SKM-1 (cell line): Measurements from ENCODE around the gene WSCD2.

ENCODE experiments used
- DNase-seq: peaks from one replicate; lab custom pipeline; 2025; ENCODE audit not compliant: unreplicated experiment; lab: John Stamatoyannopoulos, UW

Gene WSCD2

DNA sequence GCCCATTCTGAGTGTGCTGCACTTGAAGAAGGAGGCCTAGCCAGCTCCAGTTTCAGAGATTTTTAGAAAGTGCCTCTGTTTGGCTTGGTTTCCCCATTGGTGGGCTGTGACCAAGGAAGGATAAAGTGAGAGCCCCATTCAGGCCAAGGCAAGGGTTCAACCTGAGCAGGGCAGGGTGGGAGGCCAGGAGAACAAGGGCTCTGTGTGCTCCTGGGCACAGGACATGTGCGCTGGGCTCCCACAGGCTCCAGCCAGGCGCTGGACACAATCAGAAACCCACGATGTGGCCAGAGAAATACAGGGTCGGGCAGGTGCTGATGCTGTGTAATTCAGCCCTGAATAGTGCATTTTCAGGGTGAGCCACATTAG lies 23.1 kb downstream of the WSCD2 start:
- DNase-seq = no peak

DNA sequence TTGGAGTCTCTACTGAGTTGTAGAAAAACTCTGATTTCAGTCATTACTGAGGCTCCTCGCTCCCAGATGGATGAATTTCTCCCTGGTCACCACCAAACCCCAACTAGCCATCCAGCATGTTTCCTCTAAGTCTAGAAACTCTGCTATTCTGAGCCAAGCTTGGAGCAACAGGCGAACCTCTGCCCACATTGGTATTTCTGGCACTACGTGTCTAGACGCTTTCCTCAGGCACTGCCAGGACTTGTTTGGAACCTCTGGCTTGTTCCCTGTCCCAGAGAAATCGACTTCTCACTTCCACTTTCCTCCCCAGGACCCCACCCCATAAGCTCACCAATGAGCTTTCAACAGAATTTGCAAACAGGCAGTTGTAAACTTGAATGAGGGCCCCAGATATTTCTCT lies 27.6 kb downstream of the WSCD2 start:
- no peak for DNase-seq

DNA sequence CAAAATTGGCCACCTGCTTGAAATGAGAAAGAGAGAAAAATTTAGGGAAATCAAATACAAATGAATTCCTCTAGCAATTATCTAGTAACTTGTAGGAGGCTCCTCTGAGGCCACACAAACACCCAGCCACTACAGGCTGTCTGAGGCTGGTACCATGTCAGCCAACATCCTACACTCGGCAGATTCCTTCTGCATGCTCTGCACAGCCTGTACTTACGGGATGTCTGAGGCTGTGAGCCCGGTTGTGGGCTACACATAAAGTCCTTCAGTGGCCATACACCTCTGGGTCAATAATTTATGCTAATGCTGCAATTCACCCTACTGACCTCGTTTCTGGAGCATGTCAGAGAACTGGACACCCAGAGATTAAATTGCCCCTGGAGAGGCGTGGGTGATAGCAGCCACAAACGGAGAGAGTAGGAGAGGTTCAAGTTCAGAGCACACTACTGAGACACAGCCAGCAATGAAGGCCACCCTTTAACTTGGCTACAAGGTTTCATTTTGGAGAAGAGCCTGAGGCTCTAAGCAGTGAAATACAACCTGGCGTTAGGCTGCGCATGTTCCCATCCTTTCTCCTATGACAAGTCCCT lies 28.9 kb downstream of the WSCD2 start:
- DNase-seq = no peak

DNA sequence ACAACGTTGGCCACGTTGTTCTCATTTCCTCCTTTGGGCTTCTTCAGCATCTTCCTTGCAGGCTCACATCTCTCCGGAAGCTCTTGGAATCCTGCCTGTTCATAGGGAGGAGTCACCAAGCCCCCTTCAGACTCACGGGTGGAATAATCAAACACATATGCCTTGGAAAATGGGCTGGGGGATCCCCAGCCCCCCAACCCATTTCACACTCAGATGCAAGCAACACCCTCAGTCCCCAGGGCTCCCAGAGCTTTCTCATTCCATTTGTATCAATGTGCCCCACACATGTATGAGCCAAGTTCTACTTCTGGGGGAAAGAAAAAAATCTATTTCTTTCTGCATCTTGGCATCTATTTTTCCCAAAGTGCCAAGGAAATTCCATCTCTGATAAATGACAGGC lies 33.1 kb downstream of the WSCD2 start:
- DNase-seq = no peak

DNA sequence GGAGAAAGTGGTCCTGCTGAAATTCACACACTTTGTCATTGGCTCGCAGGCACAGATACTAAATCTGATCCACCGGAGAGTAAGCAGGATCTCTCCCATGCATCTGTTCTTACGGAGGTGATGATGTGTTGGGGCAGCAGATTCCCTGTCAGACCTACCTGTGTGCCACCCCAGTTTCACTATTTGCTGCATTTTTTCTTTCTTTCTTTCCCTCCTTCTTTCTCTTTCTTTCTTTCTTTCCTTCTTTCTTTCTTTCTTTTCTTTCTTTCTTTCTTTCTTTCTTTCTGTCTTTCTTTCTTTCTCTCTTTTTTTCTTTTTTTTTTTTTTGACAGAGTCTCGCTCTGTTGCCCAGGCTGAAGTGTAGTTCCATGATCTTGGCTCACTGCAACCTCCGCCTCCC lies 37.4 kb downstream of the WSCD2 start:
- no peak for DNase-seq

DNA sequence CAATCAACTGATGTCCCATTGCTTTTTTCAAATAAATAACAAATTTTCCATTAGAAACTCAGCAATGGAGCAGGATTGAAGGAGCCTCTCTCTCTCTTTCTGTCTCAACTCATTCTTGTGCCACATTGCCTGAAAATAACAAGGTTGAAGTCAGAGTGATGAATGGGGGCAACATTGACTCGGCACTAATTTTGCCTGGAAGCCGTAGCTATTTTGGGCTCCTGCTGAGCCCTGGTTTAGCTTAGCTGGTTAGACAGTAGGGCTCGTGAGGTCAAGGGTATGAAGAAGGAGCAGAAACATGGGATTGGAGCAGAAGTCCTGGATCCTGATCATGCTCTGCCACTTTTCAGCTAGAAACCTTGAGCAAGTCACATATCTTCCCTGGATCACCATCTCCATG lies 38.9 kb downstream of the WSCD2 start:
- DNase-seq = no peak

DNA sequence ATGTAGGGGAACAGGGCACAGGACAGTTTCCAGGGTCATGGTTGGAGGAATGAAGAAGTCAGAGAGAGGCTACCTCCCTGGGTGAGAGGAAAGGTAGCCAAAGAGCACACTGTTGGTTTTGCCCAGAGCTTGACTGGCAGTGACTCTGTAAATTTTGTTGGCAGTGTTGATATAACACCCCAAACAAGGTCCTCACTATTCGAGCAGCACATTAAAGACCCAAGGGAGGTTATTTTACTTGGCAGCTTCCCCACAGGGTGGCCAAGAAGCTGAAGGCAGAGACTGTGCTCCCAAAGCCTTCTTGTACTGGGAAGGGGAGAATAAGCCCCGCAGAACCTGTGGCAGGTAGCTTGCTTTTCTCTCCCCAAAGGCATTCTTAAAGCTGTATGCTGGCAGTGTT lies 40.6 kb downstream of the WSCD2 start:
- DNase-seq = no peak

DNA sequence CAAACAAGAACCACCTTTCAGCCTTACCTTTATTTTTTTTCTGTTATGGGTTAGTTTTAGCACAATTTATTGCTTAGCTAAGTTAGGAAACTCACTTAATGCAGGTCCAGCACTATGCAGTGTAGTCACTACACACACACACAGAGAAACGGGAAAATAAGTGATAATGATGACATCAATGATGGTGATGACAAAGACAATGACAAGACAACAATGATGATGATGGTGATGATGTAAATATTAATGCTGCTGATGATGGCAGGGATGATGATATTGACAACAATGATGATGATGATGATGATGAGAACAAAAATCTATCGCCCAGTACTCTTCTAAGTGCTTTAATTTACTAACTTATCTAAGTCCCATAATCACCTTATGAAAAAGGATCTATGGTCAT lies 41.1 kb downstream of the WSCD2 start:
- no peak for DNase-seq

DNA sequence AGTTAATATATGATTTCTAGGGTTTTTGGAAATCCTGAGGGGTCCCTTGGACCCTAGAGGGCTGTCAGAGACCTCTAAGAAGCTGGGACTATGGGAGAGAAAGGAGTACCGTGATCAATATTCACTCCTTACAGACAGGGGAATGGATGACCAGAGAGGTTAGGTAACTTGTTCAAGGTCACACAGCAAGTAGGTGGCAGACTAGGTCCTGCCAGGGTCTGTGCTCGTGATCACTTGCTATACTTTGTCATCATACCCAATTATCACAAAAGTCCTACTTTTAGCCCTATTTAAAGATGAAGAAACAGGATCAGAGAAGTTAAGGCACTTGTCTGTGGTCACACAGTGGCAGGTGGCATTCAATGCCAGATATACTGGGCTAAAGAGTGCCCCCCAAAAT lies 42.9 kb downstream of the WSCD2 start:
- DNase-seq = no peak

DNA sequence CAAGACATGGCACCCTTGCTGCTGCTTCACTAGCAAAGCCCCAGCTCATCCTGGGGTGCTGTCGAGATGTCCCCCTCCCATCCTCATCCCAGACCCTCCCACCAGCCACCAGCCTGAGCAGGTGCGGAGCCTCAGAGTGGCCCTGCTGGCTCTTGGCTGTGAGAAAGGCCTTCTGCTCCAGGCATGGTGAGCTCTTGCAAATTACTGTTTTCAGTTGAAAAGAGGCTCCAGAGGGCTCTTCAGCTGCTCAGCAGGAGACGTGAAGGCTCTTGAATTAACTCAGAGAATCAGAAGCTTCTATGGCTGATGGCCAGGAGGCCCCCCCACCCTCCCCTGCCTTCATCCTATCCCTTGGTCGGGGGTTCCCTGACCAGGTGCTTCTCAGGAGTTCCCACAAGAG lies 44.1 kb downstream of the WSCD2 start:
- DNase-seq = no peak

DNA sequence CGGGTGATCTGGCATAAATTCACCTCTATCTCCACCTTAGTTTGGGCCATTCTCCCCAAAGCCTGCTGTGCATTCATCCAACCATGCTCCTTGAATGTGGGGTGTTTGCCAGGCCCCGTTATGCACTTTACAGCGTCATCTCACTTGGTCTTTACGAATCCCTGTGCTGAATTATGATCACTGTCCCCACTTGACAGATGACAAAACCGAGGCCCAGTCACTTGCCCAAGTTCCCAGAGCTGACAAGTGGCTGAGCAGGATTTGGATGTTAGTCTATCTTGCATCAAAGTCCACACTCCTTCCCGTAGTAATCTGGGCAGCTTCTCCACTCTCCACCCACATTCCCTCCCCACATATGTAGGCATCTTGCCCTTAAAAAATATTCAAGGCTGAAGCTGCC lies 44.8 kb downstream of the WSCD2 start:
- no peak for DNase-seq

DNA sequence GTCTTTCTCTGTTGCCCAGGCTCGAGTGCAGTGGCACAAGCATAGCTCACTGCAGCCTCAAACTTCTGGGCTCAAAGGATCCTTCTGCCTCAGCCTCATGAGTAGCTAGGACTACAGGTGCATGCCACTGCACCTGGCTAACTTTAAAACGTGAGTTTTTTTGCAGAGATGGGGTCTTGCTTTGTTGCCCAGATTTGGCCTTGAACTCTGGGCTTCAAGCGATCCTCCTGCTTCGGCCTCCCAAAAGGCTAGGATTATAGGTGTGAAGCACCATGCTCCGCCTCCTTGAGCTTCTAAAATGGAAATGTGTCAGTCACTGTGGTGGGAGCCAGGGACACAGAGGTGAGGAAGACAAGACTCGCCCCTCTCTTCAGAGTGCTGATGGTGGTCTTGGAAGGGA lies 45.6 kb downstream of the WSCD2 start:
- no peak for DNase-seq

DNA sequence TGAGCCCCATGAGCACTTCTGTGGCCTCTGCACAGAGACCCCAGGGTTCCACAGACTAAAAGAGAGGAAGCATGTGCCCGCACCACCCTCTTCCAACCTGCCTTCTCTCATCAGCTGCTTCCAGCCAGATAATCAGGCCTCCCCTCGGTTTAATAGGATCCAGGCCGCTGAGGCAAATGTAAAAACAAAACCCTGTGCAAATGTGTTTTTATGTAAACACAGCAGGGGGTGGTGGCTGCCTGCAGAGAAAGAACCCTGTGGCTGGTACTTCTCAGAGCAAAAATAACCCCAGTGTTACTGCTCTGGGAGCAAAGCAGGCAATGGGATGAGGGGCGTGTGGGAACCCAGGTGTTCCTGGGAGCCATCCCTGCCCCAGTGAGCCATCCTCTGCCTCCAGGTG lies 46.2 kb downstream of the WSCD2 start:
- DNase-seq = no peak

DNA sequence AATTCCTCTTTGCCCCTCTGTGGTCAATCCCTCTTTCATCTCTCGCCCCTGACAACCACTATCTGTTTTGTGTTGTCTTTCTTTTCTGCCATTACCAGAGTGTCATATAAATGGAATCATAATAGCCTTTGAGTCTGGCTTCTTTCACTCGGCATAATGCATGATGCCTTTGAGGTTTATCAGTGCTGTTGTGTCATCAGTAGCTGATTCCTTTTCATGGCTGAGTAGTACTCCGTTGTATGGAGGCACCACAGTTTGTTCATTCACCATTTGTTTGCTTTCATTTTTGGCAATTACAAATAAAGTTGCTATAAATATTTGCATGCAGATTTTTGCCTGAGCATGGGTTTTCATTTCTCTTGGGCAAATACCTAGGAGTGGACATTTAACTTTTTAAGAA lies 47.2 kb downstream of the WSCD2 start:
- no peak for DNase-seq

DNA sequence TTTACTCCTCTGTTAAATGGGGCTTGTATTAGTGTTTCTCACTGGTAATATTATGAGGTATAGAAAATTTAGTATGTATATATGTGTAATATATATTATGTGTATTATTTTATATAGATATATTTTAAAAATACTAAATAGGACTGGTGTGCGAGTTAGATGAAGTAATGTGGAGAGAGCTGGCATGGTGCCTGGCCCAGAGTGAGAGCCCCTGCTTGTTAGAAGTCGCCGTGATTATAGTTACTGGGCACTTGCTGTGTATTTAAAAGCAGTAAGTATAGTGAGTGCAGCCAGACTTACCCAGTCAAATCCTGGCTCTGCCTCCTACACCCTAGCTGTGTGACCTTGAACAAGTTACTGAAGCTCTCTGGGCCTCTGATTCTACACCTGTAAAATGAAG lies 48.0 kb downstream of the WSCD2 start:
- DNase-seq = no peak

DNA sequence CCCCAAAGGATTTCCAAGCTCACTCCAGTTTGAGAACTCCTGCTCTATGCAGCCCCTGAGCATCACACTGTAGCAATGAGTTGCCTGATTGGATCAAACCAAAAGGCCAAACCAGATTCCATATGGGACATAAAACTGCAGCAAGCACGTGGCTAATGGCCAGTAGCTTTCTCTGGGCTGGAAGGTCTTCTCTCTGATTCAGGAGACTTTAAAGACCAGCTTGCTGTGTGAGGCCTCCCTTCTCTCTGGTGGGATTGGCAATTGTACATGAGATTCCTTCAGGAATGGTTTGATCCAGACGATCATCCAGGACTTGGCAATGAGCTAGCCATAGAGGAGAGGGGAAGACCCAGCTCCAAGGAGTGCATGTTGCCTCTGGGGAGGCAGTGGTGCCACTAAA lies 50.2 kb downstream of the WSCD2 start:
- no peak for DNase-seq

DNA sequence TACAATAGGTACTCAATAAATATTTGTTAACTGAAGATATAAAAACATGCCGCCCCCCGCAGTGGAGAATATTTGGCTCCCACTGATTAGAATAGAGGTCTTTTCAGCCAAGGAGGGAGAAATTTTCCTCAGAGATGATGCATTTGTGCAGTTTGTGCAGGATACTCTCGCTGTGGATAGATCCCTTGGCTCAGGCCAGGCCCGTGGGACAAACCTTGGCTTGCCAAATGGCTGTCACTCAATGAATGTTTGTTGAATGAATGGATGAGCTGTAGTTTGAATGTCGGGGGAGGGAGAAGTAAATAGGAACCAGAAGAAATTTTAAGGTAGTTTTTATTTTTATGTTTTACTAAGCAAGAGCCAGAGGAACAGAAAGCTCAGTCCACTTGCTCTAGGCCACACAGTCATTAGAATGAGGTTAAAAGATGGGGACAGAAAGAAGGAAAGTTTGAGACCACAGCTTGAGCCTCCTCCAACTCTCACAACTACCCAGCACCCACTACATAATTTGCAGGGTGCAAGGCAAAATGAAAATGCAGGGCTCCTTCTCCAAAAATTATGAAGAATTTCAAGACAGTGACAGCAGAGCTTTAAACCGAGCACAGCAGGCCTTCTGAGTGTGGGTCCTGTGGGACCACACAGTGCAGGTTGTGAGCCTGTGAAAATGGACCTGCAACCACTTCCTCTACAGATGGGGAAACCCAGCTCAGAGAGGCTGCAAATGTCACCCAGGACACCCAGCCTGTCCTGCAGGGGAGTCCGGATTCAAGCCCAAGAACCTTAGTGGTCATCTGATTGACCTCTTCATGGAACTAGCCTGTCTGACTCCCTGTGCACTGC lies 51.4 kb downstream of the WSCD2 start:
- DNase-seq = no peak

DNA sequence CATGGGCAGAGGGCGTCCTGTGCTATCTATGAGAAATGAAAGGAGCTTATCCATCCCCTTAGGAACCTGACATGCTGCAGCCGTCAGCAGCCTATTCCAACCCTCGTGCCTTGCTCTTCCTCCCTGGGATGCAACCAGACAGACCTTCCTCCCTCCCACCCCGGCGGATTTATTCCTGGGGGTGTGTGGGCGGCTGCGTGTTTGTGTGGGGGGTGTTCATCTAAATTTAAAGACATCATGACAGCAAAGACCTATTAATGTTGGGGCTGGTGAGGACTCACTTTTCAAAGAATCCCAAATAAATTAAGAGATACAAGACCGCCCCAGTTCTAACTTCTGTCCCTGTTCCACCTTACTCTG lies 52.0 kb downstream of the WSCD2 start:
- DNase-seq = no peak

DNA sequence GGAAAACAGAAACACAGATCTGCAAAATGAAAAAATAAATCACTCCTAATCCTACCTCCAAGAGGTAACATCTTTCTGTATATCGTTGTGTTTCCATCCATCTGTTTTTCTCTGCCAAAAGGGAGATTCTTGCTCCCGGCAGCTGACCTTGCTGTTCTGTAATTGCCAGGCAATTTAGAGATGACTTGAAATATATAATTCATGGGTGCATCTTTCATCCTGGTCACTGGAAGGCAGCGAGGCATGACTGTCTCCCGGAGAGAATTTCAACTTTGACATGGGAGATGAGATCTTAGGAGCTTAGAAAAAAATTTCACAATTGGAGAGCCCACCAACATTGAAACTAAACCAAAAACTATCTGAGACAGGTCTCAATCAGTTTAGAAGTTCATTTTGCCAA lies 53.0 kb downstream of the WSCD2 start:
- DNase-seq = no peak

DNA sequence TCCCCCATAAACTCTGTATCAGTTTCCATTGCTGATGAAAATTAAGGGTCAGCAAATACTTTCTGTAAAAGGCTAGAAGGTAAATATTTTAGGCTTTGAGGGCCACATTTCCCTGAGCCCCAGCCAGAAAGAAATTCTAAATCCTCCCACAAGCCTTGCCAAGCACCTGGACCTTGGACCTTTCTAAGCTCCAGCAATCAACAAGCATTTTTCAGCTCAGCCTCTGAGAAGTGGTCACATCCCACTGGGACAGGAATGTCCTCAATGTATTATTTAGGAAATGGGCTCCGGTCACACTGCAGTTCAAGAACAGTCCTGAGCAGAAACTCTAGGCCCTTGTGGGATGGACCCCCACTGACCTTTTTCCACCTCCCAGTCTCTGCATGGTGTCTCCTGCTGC lies 55.9 kb downstream of the WSCD2 start:
- DNase-seq = no peak

DNA sequence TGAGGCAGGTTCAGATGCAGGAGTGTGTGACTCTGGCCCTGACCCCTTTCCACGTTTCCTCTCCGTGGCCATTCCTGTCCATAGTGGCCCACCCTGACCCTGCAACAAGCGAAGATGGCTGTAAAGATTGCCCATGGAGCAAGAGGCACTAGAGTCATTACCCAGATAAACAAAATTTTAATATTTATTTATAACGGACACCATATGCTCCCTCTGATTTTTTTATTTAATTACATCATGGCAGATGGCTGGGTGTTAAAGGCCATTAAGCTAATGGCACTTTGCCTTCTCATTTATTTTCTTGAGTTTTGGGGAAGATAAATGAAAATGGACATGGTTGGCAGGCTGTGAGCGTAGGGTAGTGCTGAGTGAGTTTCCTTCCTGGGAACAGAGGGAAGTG lies 58.7 kb downstream of the WSCD2 start:
- DNase-seq = no peak

DNA sequence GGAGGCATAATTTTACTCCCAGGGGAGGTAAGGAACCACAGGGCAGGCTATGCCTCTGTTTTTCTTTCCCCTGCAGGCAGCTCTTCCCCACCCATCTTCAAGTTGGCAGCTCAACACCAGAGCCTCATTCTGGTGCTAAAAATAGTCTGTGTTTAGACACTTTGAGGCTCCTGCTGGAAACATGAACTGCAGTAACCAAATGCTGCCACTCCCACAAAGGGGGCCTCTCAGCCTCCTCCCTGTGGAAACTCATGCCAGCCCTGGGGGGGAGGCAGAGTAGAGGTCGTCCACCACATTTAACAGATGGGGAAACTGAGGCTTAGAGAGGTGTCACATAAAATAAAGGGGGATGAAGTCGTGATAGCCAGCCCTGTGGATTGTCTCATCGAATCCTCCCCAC lies 61.4 kb downstream of the WSCD2 start:
- no peak for DNase-seq

DNA sequence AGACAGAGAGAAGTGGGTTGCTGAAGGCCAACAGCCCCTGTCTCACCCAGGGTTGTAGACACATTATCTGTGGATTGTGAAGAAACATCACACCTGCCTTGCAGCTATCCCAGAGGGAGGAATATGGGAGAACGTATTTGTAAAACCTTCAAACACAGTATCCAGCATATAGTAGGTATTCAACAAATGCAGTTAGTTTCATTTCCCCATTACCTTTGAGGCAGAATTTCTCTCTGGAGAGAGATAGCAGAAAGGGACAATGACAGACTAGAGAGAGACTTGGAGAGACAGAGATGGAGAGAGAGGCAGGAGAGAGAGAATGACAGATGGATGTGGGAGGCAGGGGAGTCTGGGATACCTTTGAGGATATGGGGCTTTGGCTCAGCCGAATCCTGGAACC lies 62.0 kb downstream of the WSCD2 start:
- no peak for DNase-seq
